Psoas muscle (tissue), 8 donors: ENCODE measurements around the gene C10orf105. TPM values are rescaled to one million over a fixed set of nuclear protein-coding genes. Genes with fewer than 3 reads are reported as not detected.

ENCODE experiments used
- ATAC-seq, 4 donors: fragments of 200-7000 bp; cut with Tn5 transposase; one replicate each; pipeline ENCODE4 v1.9.1; 2020; ENCODE audit warnings: moderate library complexity in 3 of 4, mild to moderate bottlenecking in 2 of 4
- DNase-seq, 2 donors: peaks; one replicate each; pipeline ENCODE4 v3.0.0-alpha.2; 2020
- H3K27ac ChIP-seq: fragments of 200-600 bp; one replicate; pipeline ENCODE4 v1.8.0; 2022
- H3K27me3 ChIP-seq, 3 donors: fragments of 200-600 bp in 1 of 3; one replicate each; pipeline versions ENCODE4 v1.6.1 to v1.8.0; 2013 to 2022; ENCODE audit warnings: low read length in 2 of 3, mild to moderate bottlenecking in 2 of 3, moderate library complexity in 1 of 3; ENCODE audit not compliant: insufficient read depth in 3 of 3
- H3K36me3 ChIP-seq, 2 donors: fragments of 200-600 bp in 1 of 2; one replicate each; pipeline versions ENCODE4 v1.6.1 to v1.8.0; 2013 to 2022; ENCODE audit warnings: low read depth in 1 of 2, mild to moderate bottlenecking in 1 of 2, moderate library complexity in 1 of 2; ENCODE audit not compliant: insufficient read depth in 1 of 2
- H3K4me1 ChIP-seq: fragments of 200-600 bp; one replicate; pipeline ENCODE4 v1.8.0; 2022
- H3K4me3 ChIP-seq: fragments of 200-600 bp; one replicate; pipeline ENCODE4 v1.8.0; 2022; ENCODE audit warnings: mild to moderate bottlenecking
- H3K9me3 ChIP-seq: fragments of 200-600 bp; one replicate; pipeline ENCODE4 v1.8.0; 2022
- WGBS, 3 donors: extraction: QIAGEN DNeasy Blood & Tissue Kit; methylation state at CpG; one replicate each; pipeline versions ENCODE4 v1.1.6 to v1.1.7; 2013; 5-methylcytosine and 5-hydroxymethylcytosine counted together
- intact Hi-C, 2 donors: fragments of 100-400 bp; cut with DNase I; formaldehyde crosslinking; loops; one replicate each; pipeline versions ENCODE4 v1.11.0 to v1.14.2; 2022
- polyA plus RNA-seq, 3 donors: library from polyadenylated mRNA; stranded (reverse); fragments of 200-250 nt; gene quantifications; one replicate each; pipeline ENCODE4 v1.2.3, GENCODE V29; 2013
- total RNA-seq, 4 donors: library from RNA; stranded (reverse); fragmentation: NEBNext Ultra II Directional in 2 of 4; extraction: Animal tissue kit (Norgen Biotek cat#: 25700) in 2 of 4; gene quantifications; one replicate each; pipeline versions ENCODE4 v1.2.1 to v1.2.4, GENCODE V29; 2021 to 2023
- TF ChIP-seq, protein P1 (sequence below): fragments of 200-600 bp; IDR thresholded peaks from one replicate; pipeline ENCODE4 v1.8.0; 2022; ENCODE audit warnings: antibody characterized with exemption
- donor health status: healthy with polysubstance abuse.
- donor health status: DM: no; HTN: no; CAD: no; lungs with moderate emphysema.
- donor health status: Bipolar disorder and iron deficiency.
- donor health status: healthy.
- donor health status: DM: yes; HTN: yes; CAD: no.
- donor health status: DM: no; HTN: no; CAD: no.
- donor health status: DM: no; HTN: no; CAD: no.
- donor health status: DM: yes; HTN: yes; CAD: no.

Gene C10orf105
- total and polyA plus RNA-seq, 7 donors: 0.01 to 0.03 (median 0.03) TPM; not detected in 4

DNA sequence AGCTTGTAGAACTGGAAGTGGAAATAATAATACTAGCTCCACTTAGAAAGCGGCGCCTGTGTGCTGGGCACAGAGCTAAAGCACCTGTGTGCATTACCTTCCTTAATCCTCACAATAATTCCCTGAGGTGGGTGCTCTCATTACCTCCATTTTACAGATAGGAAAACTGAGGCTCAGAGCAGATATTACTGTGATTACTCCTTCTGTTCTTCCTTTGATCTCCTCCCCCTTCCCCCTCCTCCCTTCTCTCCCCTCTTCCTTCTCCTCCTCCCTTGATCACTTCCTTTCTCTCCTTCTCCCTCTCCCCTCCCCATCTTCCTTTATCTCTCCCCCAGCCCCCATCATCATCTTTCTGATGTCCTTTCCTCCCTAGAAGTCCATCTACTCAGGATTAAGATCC lies 55.0 kb downstream of the C10orf105 start:
- TF ChIP-seq, protein P1, sequence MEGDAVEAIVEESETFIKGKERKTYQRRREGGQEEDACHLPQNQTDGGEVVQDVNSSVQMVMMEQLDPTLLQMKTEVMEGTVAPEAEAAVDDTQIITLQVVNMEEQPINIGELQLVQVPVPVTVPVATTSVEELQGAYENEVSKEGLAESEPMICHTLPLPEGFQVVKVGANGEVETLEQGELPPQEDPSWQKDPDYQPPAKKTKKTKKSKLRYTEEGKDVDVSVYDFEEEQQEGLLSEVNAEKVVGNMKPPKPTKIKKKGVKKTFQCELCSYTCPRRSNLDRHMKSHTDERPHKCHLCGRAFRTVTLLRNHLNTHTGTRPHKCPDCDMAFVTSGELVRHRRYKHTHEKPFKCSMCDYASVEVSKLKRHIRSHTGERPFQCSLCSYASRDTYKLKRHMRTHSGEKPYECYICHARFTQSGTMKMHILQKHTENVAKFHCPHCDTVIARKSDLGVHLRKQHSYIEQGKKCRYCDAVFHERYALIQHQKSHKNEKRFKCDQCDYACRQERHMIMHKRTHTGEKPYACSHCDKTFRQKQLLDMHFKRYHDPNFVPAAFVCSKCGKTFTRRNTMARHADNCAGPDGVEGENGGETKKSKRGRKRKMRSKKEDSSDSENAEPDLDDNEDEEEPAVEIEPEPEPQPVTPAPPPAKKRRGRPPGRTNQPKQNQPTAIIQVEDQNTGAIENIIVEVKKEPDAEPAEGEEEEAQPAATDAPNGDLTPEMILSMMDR: no peak

DNA sequence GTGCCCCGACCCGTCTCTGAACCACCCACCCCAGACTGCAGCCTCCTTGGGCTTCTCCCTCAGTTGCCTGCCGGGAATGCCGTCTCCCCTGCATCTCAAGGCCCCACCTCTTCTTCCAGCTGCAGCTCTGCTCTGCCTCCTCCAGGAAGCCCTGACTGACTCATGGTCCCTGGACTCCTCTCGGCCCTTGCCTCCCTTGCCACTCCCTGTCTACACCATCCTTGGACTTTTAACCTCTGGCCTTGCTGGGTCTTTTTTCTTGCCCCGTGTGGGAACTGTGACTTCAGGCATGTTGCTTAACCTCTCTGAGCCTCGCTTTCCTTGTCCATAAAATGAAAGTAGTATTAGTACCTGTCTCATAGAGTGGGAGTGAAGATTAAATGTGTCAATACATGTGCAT lies 56.3 kb downstream of the C10orf105 start:
- no peaks in the 10 kb centered on the region for H3K36me3 ChIP-seq
- H3K9me3 ChIP-seq: no peaks in the 10 kb centered on the region
- H3K4me1 ChIP-seq: no peaks in the 10 kb centered on the region
- TF ChIP-seq, protein P1: no peak
- ATAC-seq: no peak
- DNase-seq: no peak
- intact Hi-C loops: no loop called here
- no peak overlapping the region for H3K4me3 ChIP-seq
- no peaks in the 10 kb centered on the region for H3K27me3 ChIP-seq
- 89 to 93% (median 93%) methylated on average over 7 of the region's 7 CpGs for WGBS, 3 donors
- no peak overlapping the region for H3K27ac ChIP-seq

More for the DNA sequence above, 55.0 kb downstream of the C10orf105 start:
- no peaks in the 10 kb centered on the region for H3K36me3 ChIP-seq
- no peaks in the 10 kb centered on the region for H3K27me3 ChIP-seq
- DNase-seq: no peak
- no peaks in the 10 kb centered on the region for H3K4me1 ChIP-seq
- ATAC-seq: no peak
- whole genome bisulfite sequencing, 3 donors: 68 to 95% (median 81%) methylated on average over 2 of the region's 2 CpGs
- no peak overlapping the region for H3K27ac ChIP-seq
- intact Hi-C loops: no loop called here
- no peaks in the 10 kb centered on the region for H3K9me3 ChIP-seq
- no peak overlapping the region for H3K4me3 ChIP-seq

DNA sequence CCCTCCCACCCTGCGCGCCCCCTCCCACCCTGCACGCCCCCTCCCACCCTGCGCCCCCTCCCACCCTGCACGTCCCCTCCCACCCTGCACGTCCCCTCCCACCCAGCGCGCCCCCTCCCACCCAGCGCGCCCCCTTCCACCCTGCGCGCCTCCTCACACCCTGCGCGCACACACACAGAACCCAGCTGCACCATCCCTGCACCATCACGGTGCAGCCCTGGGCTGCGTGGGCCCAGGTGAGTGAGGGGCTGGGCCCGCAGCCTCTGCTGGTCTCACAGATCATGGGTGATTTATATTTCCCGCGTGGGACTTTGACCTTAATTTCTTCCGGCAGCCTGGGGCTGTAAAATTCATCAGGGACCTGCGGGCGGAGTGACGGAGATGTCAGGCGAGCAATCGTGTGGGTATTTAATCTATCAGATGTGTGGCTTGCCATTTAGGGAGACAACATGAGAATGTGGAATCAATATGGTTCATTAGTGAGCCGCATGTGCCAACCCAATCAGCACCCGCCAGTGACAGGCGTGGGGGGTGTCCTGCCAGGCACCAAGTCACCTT lies 57.7 kb downstream of the C10orf105 start:
- H3K36me3 ChIP-seq: no peaks in the 10 kb centered on the region
- no peak for DNase-seq
- intact Hi-C loops: no loop called here

More for the DNA sequence above, 57.7 kb downstream of the C10orf105 start:
- no peak overlapping the region for H3K4me3 ChIP-seq
- no peak for ATAC-seq
- no peaks in the 10 kb centered on the region for H3K27me3 ChIP-seq
- TF ChIP-seq, protein P1: no peak
- no peak overlapping the region for H3K27ac ChIP-seq
- no peaks in the 10 kb centered on the region for H3K9me3 ChIP-seq
- H3K4me1 ChIP-seq: no peaks in the 10 kb centered on the region
- 84 to 85% (median 85%) methylated on average over 22 to 28 of the region's 28 CpGs for WGBS, 3 donors

Other genes starting within 250 kb of the C10orf105 start
- gene VSIR, start 53.7 kb upstream of the C10orf105 start, total RNA-seq: 10 to 100 TPM; 12.5 to 20.4 (median 15.9) TPM
- 10 to 100 TPM; 14.8 to 21.8 (median 19.0) TPM for gene VSIR, start 53.7 kb upstream of the C10orf105 start, polyA plus RNA-seq
- 1,000 to 10,000 TPM in 3 of 4 donors, 100 to 1,000 TPM in 1; 885 to 1,725 (median 1,143) TPM for gene PSAP, start 131.5 kb upstream of the C10orf105 start, total RNA-seq
- gene PSAP, start 131.5 kb upstream of the C10orf105 start, polyA plus RNA-seq: 1,000 to 10,000 TPM in 1 of 3 donors, 100 to 1,000 TPM in 2; 634 to 1,049 (median 695) TPM
- 10 to 100 TPM; 10.6 to 44.0 (median 16.6) TPM for gene CHST3, start 244.6 kb upstream of the C10orf105 start, total RNA-seq
- 10 to 100 TPM in 1 of 3 donors, 1 to 10 TPM in 2; 3.3 to 12.1 (median 8.2) TPM for gene CHST3, start 244.6 kb upstream of the C10orf105 start, polyA plus RNA-seq